ENCODE measurements around the gene SUPT16H. TPM values are rescaled to one million over a fixed set of nuclear protein-coding genes. Genes with fewer than 3 reads are reported as not detected.
A peak's percentile ranks its signal among the peaks of the same experiment; 100 is the strongest.

The SUPT16H gene
- total RNA-seq, 1 experiment from 2014 or later = 196 TPM

- intact Hi-C loops (cut with micrococcal nuclease; ENCODE audit: unreplicated experiment) = loop anchor here (5.0 kb wide), 1 partner anchor 48 kb away; no protein-coding TSS in a partner anchor
- POLR2A ChIA-PET (ENCODE audit: low non-redundant PET) = no interaction called here
Measured at GRCh38 chr14:21405097-21405496, 21.3 kb upstream of the SUPT16H start.

DNA sequence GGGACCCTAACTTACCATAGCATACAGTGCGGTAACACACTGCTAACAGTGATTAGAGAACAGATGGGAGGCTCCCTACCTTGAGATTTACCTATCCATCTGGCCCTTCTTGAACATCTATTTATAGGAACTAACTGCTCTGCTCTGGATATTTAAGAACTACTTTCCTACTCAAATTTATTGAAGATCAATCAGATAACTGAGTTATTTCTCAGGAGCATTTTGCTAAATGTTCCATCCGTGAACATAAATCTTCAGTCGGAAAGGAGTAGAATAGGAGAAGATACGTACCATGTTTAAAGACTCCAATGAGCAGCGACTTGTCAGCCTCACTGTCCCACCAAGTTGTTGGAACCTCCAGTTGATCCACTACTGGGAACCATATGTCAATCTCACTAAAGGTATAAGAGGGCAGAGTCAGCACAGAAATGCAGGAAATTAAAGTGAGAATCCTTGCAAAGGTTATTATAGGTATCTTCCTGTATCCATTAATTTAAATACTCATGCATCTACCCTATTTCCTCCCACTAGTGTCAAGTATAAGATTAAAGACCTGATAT, 15.6 kb upstream of the SUPT16H start:
- intact Hi-C loops (cut with micrococcal nuclease; ENCODE audit: unreplicated experiment) = no loop called here
- ChIA-PET CTCF (no interaction called here), POLR2A (ENCODE audit: low non-redundant PET) (no interaction called here)
- TF ChIP-seq, protein P1, sequence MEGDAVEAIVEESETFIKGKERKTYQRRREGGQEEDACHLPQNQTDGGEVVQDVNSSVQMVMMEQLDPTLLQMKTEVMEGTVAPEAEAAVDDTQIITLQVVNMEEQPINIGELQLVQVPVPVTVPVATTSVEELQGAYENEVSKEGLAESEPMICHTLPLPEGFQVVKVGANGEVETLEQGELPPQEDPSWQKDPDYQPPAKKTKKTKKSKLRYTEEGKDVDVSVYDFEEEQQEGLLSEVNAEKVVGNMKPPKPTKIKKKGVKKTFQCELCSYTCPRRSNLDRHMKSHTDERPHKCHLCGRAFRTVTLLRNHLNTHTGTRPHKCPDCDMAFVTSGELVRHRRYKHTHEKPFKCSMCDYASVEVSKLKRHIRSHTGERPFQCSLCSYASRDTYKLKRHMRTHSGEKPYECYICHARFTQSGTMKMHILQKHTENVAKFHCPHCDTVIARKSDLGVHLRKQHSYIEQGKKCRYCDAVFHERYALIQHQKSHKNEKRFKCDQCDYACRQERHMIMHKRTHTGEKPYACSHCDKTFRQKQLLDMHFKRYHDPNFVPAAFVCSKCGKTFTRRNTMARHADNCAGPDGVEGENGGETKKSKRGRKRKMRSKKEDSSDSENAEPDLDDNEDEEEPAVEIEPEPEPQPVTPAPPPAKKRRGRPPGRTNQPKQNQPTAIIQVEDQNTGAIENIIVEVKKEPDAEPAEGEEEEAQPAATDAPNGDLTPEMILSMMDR (conservative IDR thresholded peaks at IDR 0.05; ENCODE audit: low read depth, low read length) = no peak
- no peak for TF ChIP-seq EZH2 (IDR thresholded peaks at IDR 0.05; ENCODE audit: borderline replicate concordance, low read depth, low read length, poor library complexity, severe bottlenecking)
- no peak for DNase-seq (ENCODE audit: low spot score)
- Histone ChIP-seq H3K27me3 (replicated peaks; ENCODE audit: insufficient read depth, low read depth, low read length, poor library complexity) (no peaks in the 10 kb centered on the region), H3K4me1 (ENCODE audit: insufficient read depth, low read length, poor library complexity, severe bottlenecking) (no peaks in the 10 kb centered on the region), H3K4me3 (ENCODE audit: low read depth, low read length, poor library complexity, severe bottlenecking) (no peak overlapping the region), H3K27ac (ENCODE audit: low read depth, low read length, poor library complexity, severe bottlenecking) (no peak overlapping the region), H3K9me3 (ENCODE audit: low read depth, low read length, poor library complexity, severe bottlenecking) (no peaks in the 10 kb centered on the region), H3K36me3 (ENCODE audit: insufficient read depth, low read length, poor library complexity, severe bottlenecking) (peaks cover 93% of the 10 kb centered on the region)
- BruUV-seq (replicated peaks) = no TSS peak

More at GRCh38 chr14:21405097-21405496, 21.3 kb upstream of the SUPT16H start:
- no peaks in the 10 kb centered on the region for H3K9me3 ChIP-seq (ENCODE audit: low read depth, low read length, poor library complexity, severe bottlenecking)
- no peaks in the 10 kb centered on the region for H3K4me1 ChIP-seq (ENCODE audit: insufficient read depth, low read length, poor library complexity, severe bottlenecking)
- peaks cover 100% of the 10 kb centered on the region for H3K36me3 ChIP-seq (ENCODE audit: insufficient read depth, low read length, poor library complexity, severe bottlenecking)
- peak; percentile 14 for DNase-seq (ENCODE audit: low spot score)
- no TSS peak for BruUV-seq (replicated peaks)
- H3K27ac ChIP-seq (ENCODE audit: low read depth, low read length, poor library complexity, severe bottlenecking) = no peak overlapping the region
- CTCF ChIA-PET = no interaction called here
- no peak overlapping the region for H3K4me3 ChIP-seq (ENCODE audit: low read depth, low read length, poor library complexity, severe bottlenecking)
- H3K27me3 ChIP-seq (replicated peaks; ENCODE audit: insufficient read depth, low read depth, low read length, poor library complexity) = no peaks in the 10 kb centered on the region
- TF ChIP-seq EZH2 (IDR thresholded peaks at IDR 0.05; ENCODE audit: borderline replicate concordance, low read depth, low read length, poor library complexity, severe bottlenecking) = no peak
- TF ChIP-seq, protein P1 (conservative IDR thresholded peaks at IDR 0.05; ENCODE audit: low read depth, low read length) = no peak

DNA sequence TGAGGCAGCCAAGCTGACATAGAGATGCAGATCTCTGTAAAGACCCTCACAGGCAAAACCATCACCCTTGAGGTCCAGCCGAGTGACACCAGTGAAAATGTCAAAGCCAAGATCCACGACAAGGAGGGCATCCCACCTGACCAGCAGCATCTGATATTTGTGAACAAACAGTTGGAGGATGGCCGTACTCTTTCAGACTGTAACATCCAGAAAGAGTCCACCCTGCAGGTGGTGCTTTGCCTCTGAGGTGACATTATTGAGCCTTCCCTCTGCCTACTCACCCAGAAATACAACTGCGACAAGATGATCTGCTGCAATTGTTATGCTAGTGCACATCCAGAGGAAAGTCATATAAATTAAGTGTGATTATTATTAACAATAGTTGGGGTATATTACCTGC, 15.1 kb upstream of the SUPT16H start:
- H3K36me3 ChIP-seq (ENCODE audit: insufficient read depth, low read length, poor library complexity, severe bottlenecking) = peaks cover 93% of the 10 kb centered on the region
- TF ChIP-seq, protein P1 (conservative IDR thresholded peaks at IDR 0.05; ENCODE audit: low read depth, low read length) = no peak
- TF ChIP-seq EZH2 (IDR thresholded peaks at IDR 0.05; ENCODE audit: borderline replicate concordance, low read depth, low read length, poor library complexity, severe bottlenecking) = no peak
- POLR2A ChIA-PET (ENCODE audit: low non-redundant PET) = no interaction called here
- no peak overlapping the region for H3K4me3 ChIP-seq (ENCODE audit: low read depth, low read length, poor library complexity, severe bottlenecking)
- no peak for DNase-seq (ENCODE audit: low spot score)
- no peaks in the 10 kb centered on the region for H3K4me1 ChIP-seq (ENCODE audit: insufficient read depth, low read length, poor library complexity, severe bottlenecking)
- no peak overlapping the region for H3K27ac ChIP-seq (ENCODE audit: low read depth, low read length, poor library complexity, severe bottlenecking)
- no peaks in the 10 kb centered on the region for H3K9me3 ChIP-seq (ENCODE audit: low read depth, low read length, poor library complexity, severe bottlenecking)
- CTCF ChIA-PET = no interaction called here
- intact Hi-C loops (cut with micrococcal nuclease; ENCODE audit: unreplicated experiment) = no loop called here
- no TSS peak for BruUV-seq (replicated peaks)
- no peaks in the 10 kb centered on the region for H3K27me3 ChIP-seq (replicated peaks; ENCODE audit: insufficient read depth, low read depth, low read length, poor library complexity)

Data from A673 (cell line).